GM21367 (cell line): ENCODE data around the gene EGFL8.
"Not testable (repeated sequence)": the region's sequence is repeated elsewhere in the genome, so short reads cannot be mapped to it uniquely, and the experiment has no call there.

ENCODE experiments used
- ATAC-seq: cut with Tn5 transposase; IDR thresholded peaks from one replicate; pipeline ENCODE4 v1.9.1; 2021; ENCODE audit not compliant: unreplicated experiment

The EGFL8 gene

GRCh38 chr6:32182555-32182981, 18.2 kb downstream of the EGFL8 start:
- no peak for ATAC-seq

- ATAC-seq, result no peak
These were observed 18.6 kb downstream of the EGFL8 start for GRCh38 chr6:32183030-32183429.

GRCh38 chr6:32183483-32184083, 19.2 kb downstream of the EGFL8 start:
- ATAC-seq, result no peak

GRCh38 chr6:32184084-32184640, 19.8 kb downstream of the EGFL8 start, which contains the start of gene AGER:
Gene AGER (minus strand): TSS chr6:32184253. CDS start chr6:32184222, 31 bp downstream.
- ATAC-seq, result no peak

GRCh38 chr6:32185681-32186131, 21.3 kb downstream of the EGFL8 start:
- ATAC-seq, result not testable (repeated sequence)

GRCh38 chr6:32186151-32186840, 21.9 kb downstream of the EGFL8 start:
- not testable (repeated sequence) for ATAC-seq

GRCh38 chr6:32187009-32187709, 22.8 kb downstream of the EGFL8 start:
- ATAC-seq, result no peak

- not testable (repeated sequence) for ATAC-seq
These were observed 23.5 kb downstream of the EGFL8 start for GRCh38 chr6:32187725-32188380.

- ATAC-seq, result no peak
These were observed 24.1 kb downstream of the EGFL8 start for GRCh38 chr6:32188381-32189068.

- no peak for ATAC-seq
These were observed 24.8 kb downstream of the EGFL8 start for GRCh38 chr6:32189069-32189741.

- no peak for ATAC-seq
These were observed 25.3 kb downstream of the EGFL8 start for GRCh38 chr6:32189742-32190053.

GRCh38 chr6:32190054-32190851, 25.9 kb downstream of the EGFL8 start, which contains the start of gene PBX2:
Gene PBX2 (minus strand): TSS chr6:32190202. CDS start chr6:32189915, 287 bp downstream.
- peak; percentile 40 for ATAC-seq

GRCh38 chr6:32190911-32191677, 26.7 kb downstream of the EGFL8 start:
- ATAC-seq, result no peak

GRCh38 chr6:32191696-32192607, 27.6 kb downstream of the EGFL8 start:
- no peak for ATAC-seq

- no peak for ATAC-seq
These were observed 28.2 kb downstream of the EGFL8 start, which contains the start of gene GPSM3 for GRCh38 chr6:32192608-32193039. Gene GPSM3 (minus strand): TSS chr6:32192643. CDS start chr6:32192513, 130 bp downstream.

- not testable (repeated sequence) for ATAC-seq
These were observed 28.7 kb downstream of the EGFL8 start for GRCh38 chr6:32193096-32193495.

- ATAC-seq, result no peak
These were observed 30.0 kb downstream of the EGFL8 start for GRCh38 chr6:32194388-32194787.
